Thyroid gland (tissue), 4 donors: Measurements from ENCODE around the gene CALU.

Experiments
- POLR2A ChIP-seq, 2 donors: fragments of 450-650 bp; IDR thresholded peaks; one replicate each; pipeline ENCODE4 v1.6.1; 2017; ENCODE audit warnings: antibody characterized with exemption in 2 of 2, mild to moderate bottlenecking in 2 of 2, moderate library complexity in 1 of 2
- TF ChIP-seq, protein P1 (sequence below), 6 experiments: fragments of 200-600 bp in 3 of 6; fragments of 450-650 bp in 3 of 6; sonication (generic) in 3 of 6; IDR thresholded peaks; one replicate each; pipeline ENCODE4 v1.5.1; 2016 to 2019; ENCODE audit warnings: antibody characterized with exemption in 6 of 6, mild to moderate bottlenecking in 2 of 6, inconsistent platforms in 1 of 6, moderate library complexity in 1 of 6

DNA sequence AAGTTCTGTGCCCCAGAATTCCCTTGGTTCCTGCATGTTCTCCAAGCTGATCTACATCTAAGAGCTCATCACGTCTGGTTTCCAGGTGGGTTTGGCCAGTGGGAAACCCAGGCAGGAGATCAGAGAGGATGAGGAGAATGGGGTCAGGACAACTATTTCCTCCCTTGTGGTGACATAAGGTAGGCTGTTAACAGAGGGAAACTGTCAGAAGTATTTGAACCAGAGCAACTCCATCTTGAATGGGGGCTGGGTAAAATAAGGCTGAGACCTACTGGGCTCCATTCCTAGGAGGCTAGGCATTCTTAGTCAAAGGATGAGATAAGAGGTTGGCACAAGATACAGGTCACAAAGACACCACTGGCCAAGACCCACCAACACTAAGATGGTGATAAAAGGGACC lies 47.9 kb upstream of the CALU start:
- TF ChIP-seq POLR2A (IDR thresholded peaks at IDR 0.05): no peak
- TF ChIP-seq, protein P1, sequence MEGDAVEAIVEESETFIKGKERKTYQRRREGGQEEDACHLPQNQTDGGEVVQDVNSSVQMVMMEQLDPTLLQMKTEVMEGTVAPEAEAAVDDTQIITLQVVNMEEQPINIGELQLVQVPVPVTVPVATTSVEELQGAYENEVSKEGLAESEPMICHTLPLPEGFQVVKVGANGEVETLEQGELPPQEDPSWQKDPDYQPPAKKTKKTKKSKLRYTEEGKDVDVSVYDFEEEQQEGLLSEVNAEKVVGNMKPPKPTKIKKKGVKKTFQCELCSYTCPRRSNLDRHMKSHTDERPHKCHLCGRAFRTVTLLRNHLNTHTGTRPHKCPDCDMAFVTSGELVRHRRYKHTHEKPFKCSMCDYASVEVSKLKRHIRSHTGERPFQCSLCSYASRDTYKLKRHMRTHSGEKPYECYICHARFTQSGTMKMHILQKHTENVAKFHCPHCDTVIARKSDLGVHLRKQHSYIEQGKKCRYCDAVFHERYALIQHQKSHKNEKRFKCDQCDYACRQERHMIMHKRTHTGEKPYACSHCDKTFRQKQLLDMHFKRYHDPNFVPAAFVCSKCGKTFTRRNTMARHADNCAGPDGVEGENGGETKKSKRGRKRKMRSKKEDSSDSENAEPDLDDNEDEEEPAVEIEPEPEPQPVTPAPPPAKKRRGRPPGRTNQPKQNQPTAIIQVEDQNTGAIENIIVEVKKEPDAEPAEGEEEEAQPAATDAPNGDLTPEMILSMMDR (IDR thresholded peaks at IDR 0.05): no peak
